ENCODE data around the gene HOOK2. TPM values are rescaled to one million over a fixed set of nuclear protein-coding genes. Genes with fewer than 3 reads are reported as not detected.
A peak's percentile ranks its signal among the peaks of the same experiment; 100 is the strongest.

HOOK2 gene
- total RNA-seq, 4 donors from 2014 or later = 138 to 387 (median 215) TPM

GRCh38 chr19:12794196-12794941 is 19.0 kb upstream of the HOOK2 start:
- Histone ChIP-seq H3K4me3 (peak overlapping the region; percentile 42 to 90 (median 87)), H3K4me1 (peaks cover 7 to 39% (median 26%) of the 10 kb centered on the region in 4 donors), H3K9me3 (no peaks in the 10 kb centered on the region), H3K27ac (peak overlapping the region; percentile 97 to 99 (median 98)), H3K27me3 (no peaks in the 10 kb centered on the region), H3K36me3 (no peaks in the 10 kb centered on the region)
- WGBS, 2 donors (ENCODE audit: low coverage in 1 of 2) = 52 to 64% methylated on average over 4 to 7 of the region's 7 CpGs
- in situ Hi-C loops (cut with MboI; ENCODE audit: low pct_ligation_motif_present in 1 of 4, low pct_unique_long_range_greater_than_20kb in 1 of 4, low sequenced_read_pairs in 3 of 4) (no loop called here), intact Hi-C loops (cut with DNase I; ENCODE audit: low total_unique reads) (no loop called here)
- TF ChIP-seq POLR2AphosphoS5 (IDR thresholded peaks at IDR 0.05) (peak in 1 of 3 donors; percentile 42), EP300 (IDR thresholded peaks at IDR 0.05; ENCODE audit: low read depth) (no peak)
- DNase-seq = no peak

- H3K36me3 ChIP-seq = no peaks in the 10 kb centered on the region
- H3K27me3 ChIP-seq = no peaks in the 10 kb centered on the region
- peak overlapping the region; percentile 42 to 90 (median 87) for H3K4me3 ChIP-seq
- peaks cover 8 to 47% (median 34%) of the 10 kb centered on the region in 4 donors for H3K4me1 ChIP-seq
- TF ChIP-seq POLR2A (IDR thresholded peaks at IDR 0.05) = peak; percentile 88
- peak in 1 of 5 experiments; percentile 25 for TF ChIP-seq CTCF (IDR thresholded peaks at IDR 0.05)
- TF ChIP-seq EP300 (IDR thresholded peaks at IDR 0.05; ENCODE audit: low read depth) = peak; percentile 97
- TF ChIP-seq POLR2AphosphoS5 (IDR thresholded peaks at IDR 0.05) = peak; percentile 95 to 97 (median 97)
- no peaks in the 10 kb centered on the region for H3K9me3 ChIP-seq
- in situ Hi-C loops (cut with MboI; ENCODE audit: low pct_ligation_motif_present in 1 of 4, low pct_unique_long_range_greater_than_20kb in 1 of 4, low sequenced_read_pairs in 3 of 4) (no loop called here), intact Hi-C loops (cut with DNase I; ENCODE audit: low total_unique reads) (no loop called here)
- DNase-seq = peak; percentile 95
- H3K27ac ChIP-seq = peak overlapping the region; percentile 97 to 99 (median 98)
- WGBS, 2 donors (ENCODE audit: low coverage in 1 of 2) = 0 to 1% methylated on average over 2 to 44 of the region's 81 CpGs
Observed at GRCh38 chr19:12793290-12794195, 18.2 kb upstream of the HOOK2 start.

GRCh38 chr19:12792853-12793289 is 17.5 kb upstream of the HOOK2 start:
- DNase-seq = peak; percentile 57
- Histone ChIP-seq H3K4me1 (peaks cover 14 to 54% (median 41%) of the 10 kb centered on the region in 4 donors), H3K36me3 (no peaks in the 10 kb centered on the region), H3K4me3 (peak overlapping the region; percentile 38 to 90 (median 87)), H3K27me3 (no peaks in the 10 kb centered on the region), H3K9me3 (no peaks in the 10 kb centered on the region), H3K27ac (peak overlapping the region; percentile 97 to 99 (median 98))
- 0 to 1% methylated on average over 16 to 22 of the region's 22 CpGs for WGBS, 2 donors (ENCODE audit: low coverage in 1 of 2)
- TF ChIP-seq POLR2A (IDR thresholded peaks at IDR 0.05) (no peak), POLR2AphosphoS5 (IDR thresholded peaks at IDR 0.05) (no peak), CTCF (IDR thresholded peaks at IDR 0.05) (no peak), EP300 (IDR thresholded peaks at IDR 0.05; ENCODE audit: low read depth) (no peak)
- in situ Hi-C loops (cut with MboI; ENCODE audit: low pct_ligation_motif_present in 1 of 4, low pct_unique_long_range_greater_than_20kb in 1 of 4, low sequenced_read_pairs in 3 of 4) (no loop called here), intact Hi-C loops (cut with DNase I; ENCODE audit: low total_unique reads) (no loop called here)

- intact Hi-C loops (cut with DNase I; ENCODE audit: low total_unique reads) (no loop called here), in situ Hi-C loops (cut with MboI; ENCODE audit: low pct_ligation_motif_present in 1 of 4, low pct_unique_long_range_greater_than_20kb in 1 of 4, low sequenced_read_pairs in 3 of 4) (no loop called here)
- Histone ChIP-seq H3K4me3 (peak overlapping the region; percentile 38 to 90 (median 87)), H3K27me3 (no peaks in the 10 kb centered on the region), H3K4me1 (peaks cover 21 to 60% (median 47%) of the 10 kb centered on the region in 4 donors), H3K27ac (peak overlapping the region; percentile 97 to 99 (median 98)), H3K9me3 (no peaks in the 10 kb centered on the region), H3K36me3 (no peaks in the 10 kb centered on the region)
- TF ChIP-seq CTCF (IDR thresholded peaks at IDR 0.05) (peak in 1 of 5 experiments; percentile 20), EP300 (IDR thresholded peaks at IDR 0.05; ENCODE audit: low read depth) (no peak), POLR2AphosphoS5 (IDR thresholded peaks at IDR 0.05) (peak; percentile 77 to 97 (median 87)), POLR2A (IDR thresholded peaks at IDR 0.05) (peak; percentile 59)
- DNase-seq = peak; percentile 79
- WGBS, 2 donors (ENCODE audit: low coverage in 1 of 2) = 0% methylated on average over 51 of the region's 84 CpGs; no CpG with 5 or more reads in 1 of the 2 donors
Observed at GRCh38 chr19:12792051-12792852, 16.9 kb upstream of the HOOK2 start.

Data from transverse colon (tissue), 4 donors.